AG10803 (cell line): Measurements from ENCODE around the gene CREG1.

ENCODE experiments used
- DNase-seq: peaks from one replicate; pipeline ENCODE4 v3.0.0; 2010; ENCODE audit warnings: low read depth
- H3K4me3 ChIP-seq: 2 replicates; pipeline ENCODE4 v1.5.1; 2011; ENCODE audit warnings: mild to moderate bottlenecking, low read length, control low read depth
- CTCF ChIP-seq: conservative IDR thresholded peaks from 2 replicates; pipeline ENCODE4 v1.5.1; 2011; ENCODE audit warnings: mild to moderate bottlenecking, low read length, control low read depth, inconsistent platforms

Gene CREG1

DNA sequence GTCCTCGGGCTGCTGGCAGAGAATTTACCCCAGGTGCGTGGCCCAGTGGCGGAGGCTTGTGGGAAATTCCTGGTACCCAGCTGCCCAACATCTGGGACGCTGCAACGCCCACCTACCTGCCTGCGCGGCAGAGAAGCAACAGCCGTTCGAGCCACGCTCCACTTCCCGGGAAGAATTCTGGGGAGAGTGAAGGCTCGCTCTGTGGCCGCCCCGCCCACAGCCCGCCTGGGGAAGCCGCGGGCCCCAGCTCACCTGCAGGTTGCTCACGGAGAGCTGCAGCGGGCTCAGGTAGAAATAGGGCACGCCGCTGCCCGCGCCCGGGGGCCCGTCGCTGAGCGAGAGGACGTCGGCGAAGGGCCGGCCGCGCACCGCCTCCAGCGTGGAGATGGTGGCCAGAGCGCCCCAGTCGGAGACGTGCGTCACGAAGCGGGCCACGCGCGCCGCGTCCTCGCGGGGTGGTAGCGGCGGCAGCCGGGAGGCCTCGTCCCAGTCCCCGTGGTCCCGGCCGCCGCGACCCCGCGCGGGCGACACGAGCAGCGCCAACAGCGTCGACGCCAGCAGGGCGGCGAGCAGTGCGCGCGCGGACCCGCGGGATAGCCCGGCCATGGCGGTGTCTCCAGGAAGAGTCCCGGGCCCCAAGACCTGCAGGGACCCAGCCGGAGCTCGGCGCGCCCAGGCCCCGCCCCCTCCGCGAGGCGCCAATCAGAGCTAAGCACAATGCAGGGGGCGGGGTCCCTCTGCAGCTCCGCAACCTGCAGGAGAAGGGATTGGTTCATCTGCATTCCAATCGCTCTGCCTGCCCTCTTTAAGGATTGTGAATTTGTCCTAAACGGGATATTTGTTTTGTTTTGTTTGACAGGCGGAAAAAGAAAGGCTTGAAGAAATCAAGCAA lies at the start of gene CREG1:
CREG1 (minus strand) TSS at position 627 of the 892 bp plus-strand sequence.
- H3K4me3 ChIP-seq = peak within 1 kb of the TSS; percentile 62
- DNase-seq = peak; percentile 88
- TF ChIP-seq CTCF = no peak

- no peak for DNase-seq
- TF ChIP-seq CTCF = no peak
- no peak overlapping the region for H3K4me3 ChIP-seq
These were observed 49.3 kb upstream of the CREG1 start for GRCh38 chr1:167602840-167603239.

DNA sequence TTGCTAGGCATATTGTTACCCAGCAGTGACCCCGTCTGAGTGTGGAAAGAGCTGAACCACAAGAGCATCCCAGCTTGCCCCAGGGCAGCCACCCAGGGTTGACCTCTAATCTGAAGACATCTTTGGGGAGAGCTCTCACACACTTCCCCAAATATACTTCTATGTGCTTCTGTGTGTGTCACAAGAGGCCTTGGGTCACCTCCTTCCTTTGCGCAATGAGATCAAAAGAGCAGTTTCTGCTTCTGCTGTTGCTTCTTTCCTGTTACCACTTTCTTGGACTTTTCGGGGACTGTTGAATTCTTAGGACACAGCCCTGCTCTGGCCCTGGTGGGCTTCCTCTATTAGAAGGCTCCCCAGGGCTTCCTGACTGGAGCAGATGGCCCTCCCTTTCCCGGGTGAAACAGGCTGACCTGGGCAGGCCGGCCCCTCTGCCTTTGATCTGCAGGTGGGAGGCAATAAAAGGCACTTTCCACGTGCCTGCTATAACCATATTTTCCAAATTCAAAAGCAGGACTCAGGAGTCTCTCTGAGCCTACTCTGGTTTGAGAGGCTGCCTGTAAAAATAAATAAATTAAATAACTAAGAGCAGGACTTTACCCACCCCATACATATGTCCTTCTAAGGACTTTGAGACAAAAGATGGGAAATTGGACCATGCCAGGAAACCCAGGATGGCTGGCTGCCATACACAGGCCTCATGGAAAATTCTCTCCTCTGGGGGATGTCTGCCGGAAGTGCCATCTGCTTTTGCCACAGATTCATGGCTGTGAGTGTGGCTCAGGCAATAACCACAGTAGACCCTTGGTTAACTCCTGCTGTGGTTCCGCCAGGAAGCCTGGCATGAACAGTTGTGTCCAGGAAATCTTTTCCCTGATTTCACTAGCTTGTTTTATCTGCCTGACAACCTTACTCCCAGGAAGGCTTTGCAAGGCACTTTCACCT lies 48.2 kb upstream of the CREG1 start:
- H3K4me3 ChIP-seq = no peak overlapping the region
- TF ChIP-seq CTCF = no peak
- DNase-seq = peak; percentile 13

DNA sequence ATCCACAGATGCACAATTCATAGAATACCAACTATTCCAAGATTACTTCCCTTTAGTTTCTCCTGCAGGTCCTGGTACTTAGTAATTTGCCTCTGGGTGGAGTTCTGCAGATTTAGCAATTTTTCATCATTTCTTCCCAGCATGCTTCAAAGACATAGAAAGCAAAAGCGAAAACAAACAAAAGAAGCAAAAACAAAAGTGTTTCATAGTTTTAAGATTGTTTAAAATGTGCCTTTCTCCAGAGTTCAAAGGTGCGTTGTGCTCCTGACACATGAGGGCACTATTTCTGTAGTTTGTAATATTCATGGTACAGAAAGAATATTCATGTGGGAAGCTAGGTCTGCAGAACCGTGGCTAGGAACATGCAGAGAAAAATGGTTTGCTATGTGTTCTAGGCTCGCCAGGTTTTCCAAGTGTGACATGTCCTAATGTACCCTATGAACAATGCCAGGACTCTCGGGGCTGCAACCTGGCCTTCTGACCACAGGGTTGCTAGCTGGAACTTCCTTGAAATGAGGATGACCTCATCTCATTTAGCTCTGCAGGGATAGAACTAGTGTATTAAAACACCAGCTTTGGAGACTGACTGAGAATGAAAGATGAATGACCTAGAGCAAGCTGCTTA lies 46.5 kb upstream of the CREG1 start:
- H3K4me3 ChIP-seq = no peak overlapping the region
- peak; percentile 54 for DNase-seq
- peak; percentile 65 for TF ChIP-seq CTCF

DNA sequence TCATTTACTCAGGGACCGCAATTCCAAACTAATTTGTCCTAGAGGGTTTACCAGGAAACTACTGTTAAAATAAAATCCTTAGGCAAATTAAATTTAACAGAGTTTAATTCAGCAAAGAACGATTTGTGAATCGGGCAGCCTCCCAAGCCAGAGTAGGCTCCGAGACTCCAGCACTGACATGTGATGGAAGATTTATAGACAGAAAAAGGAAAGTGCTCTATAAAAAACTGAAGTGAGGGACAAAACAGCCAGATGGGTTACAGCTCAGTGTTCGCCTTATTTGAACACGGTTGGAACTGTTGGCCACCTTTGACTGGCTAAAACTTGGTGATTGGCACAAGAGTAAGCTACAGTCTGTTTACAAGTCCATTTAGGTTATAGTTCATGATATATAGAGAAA lies 41.3 kb upstream of the CREG1 start:
- H3K4me3 ChIP-seq = no peak overlapping the region
- no peak for DNase-seq
- TF ChIP-seq CTCF = no peak

DNA sequence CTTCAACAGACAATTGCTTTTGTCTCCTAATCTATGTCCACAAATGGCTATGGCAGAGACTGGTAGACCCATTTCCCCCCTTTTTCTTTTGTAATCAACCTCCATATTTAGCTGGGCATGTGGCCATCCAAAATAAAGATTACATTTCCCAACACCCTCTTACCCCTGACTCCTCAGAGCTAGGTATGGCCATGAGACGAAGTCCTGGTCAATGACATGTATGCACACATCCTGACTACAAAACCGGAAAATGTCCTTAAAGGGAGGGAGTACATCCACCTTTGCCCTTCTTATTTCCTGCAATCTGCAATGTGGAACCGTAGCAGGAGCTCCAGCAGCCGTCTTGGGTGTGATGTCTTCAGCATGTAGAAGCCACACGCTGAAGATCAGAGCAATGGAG lies 40.3 kb upstream of the CREG1 start:
- no peak for DNase-seq
- no peak for TF ChIP-seq CTCF
- H3K4me3 ChIP-seq = no peak overlapping the region
